Neural crest cell (in vitro differentiated cells): ENCODE measurements around the gene CLDN2. TPM values are rescaled to one million over a fixed set of nuclear protein-coding genes. Genes with fewer than 3 reads are reported as not detected.
A peak's percentile ranks its signal among the peaks of the same experiment; 100 is the strongest.
"Not testable (repeated sequence)": the region's sequence is repeated elsewhere in the genome, so short reads cannot be mapped to it uniquely, and the experiment has no call there.

Experiments
- DNase-seq: peaks from one replicate; pipeline ENCODE4 v3.0.0; 2021; ENCODE audit warnings: low read depth, mixed read lengths, low spot score
- H3K27ac Mint-ChIP-seq: one replicate; pipeline ENCODE4 v1.8.0; 2021; ENCODE audit warnings: mild to moderate bottlenecking, mixed read lengths; ENCODE audit not compliant: unreplicated experiment
- H3K27me3 Mint-ChIP-seq: 2 replicates; pipeline ENCODE4 v1.8.0; 2021; ENCODE audit warnings: low read depth, mild to moderate bottlenecking, mixed read lengths
- H3K36me3 Mint-ChIP-seq: 2 replicates; pipeline ENCODE4 v1.8.0; 2021; ENCODE audit warnings: low read depth, mild to moderate bottlenecking, mixed read lengths
- H3K4me1 Mint-ChIP-seq: 2 replicates; pipeline ENCODE4 v1.8.0; 2021; ENCODE audit warnings: mixed read lengths
- H3K4me3 Mint-ChIP-seq: one replicate; pipeline ENCODE4 v1.8.0; 2021; ENCODE audit warnings: mild to moderate bottlenecking, mixed read lengths
- H3K9me3 Mint-ChIP-seq: 2 replicates; pipeline ENCODE4 v1.8.0; 2021; ENCODE audit warnings: mixed read lengths
- CTCF ChIP-seq: fragments of 200-600 bp; sonication (generic); conservative IDR thresholded peaks from 2 replicates; pipeline ENCODE4 v1.5.0; 2021; ENCODE audit warnings: antibody characterized with exemption, mild to moderate bottlenecking
- total RNA-seq: library from RNA; stranded (reverse); gene quantifications from 2 replicates; pipeline ENCODE4 v1.2.1, GENCODE V29; 2021

The CLDN2 gene
- total RNA-seq, 1 donor from 2014 or later: not detected

GRCh38 chrX:106955004-106955772, 35.0 kb downstream of the CLDN2 start:
- peaks cover 5% of the 10 kb centered on the region for H3K4me1 Mint-ChIP-seq
- no peak for DNase-seq
- no peak for TF ChIP-seq CTCF
- H3K36me3 Mint-ChIP-seq: peaks cover 6% of the 10 kb centered on the region
- H3K27me3 Mint-ChIP-seq: no peaks in the 10 kb centered on the region
- no peak overlapping the region for H3K4me3 Mint-ChIP-seq
- H3K27ac Mint-ChIP-seq: no peak overlapping the region
- no peaks in the 10 kb centered on the region for H3K9me3 Mint-ChIP-seq

DNA sequence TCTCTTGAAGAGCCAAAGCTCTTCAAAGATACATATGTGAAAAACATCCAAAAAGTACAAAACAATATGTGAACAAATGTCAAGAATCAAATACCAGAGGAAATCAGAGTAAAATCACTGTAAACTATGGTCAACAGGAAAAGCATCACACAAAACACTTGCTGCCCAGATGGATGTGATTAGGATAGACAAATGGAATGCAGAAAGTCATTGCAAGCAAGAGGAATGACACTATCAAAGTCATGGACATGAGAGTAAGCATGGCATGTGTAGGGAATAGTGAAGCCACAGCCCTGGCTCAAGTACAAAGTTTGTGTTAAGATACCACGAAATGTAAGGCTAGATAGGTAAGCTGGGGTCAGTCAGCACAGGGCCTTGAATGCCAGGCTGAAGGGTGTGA, 37.7 kb downstream of the CLDN2 start:
- Mint-ChIP-seq H3K9me3 (peaks cover 2% of the 10 kb centered on the region), H3K4me3 (no peak overlapping the region), H3K36me3 (peaks cover 11% of the 10 kb centered on the region), H3K27me3 (no peaks in the 10 kb centered on the region), H3K4me1 (peaks cover 3% of the 10 kb centered on the region), H3K27ac (no peak overlapping the region)
- no peak for DNase-seq
- TF ChIP-seq CTCF: no peak

DNA sequence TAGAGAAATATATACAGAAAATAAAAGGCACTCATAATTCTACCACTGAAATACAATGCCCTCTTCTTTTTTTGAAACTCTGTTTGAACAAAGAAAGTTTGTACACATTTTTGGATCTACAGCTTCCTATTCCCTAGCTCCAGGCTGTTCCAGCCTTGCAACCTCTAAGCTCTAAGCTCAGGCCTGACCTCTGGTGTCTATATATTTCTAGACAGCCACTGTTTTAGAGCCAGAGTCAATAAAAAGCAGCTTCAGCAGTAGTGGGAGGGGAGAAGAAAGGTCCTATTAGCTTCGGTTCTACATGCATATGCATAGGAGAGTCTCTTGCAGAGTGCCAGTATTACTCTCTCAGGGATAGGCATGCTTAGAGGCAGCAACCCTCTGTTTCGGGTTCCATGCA, 39.7 kb downstream of the CLDN2 start:
- no peaks in the 10 kb centered on the region for H3K27me3 Mint-ChIP-seq
- H3K4me1 Mint-ChIP-seq: peaks cover 3% of the 10 kb centered on the region
- H3K9me3 Mint-ChIP-seq: peaks cover 2% of the 10 kb centered on the region
- peaks cover 22% of the 10 kb centered on the region for H3K36me3 Mint-ChIP-seq
- no peak for DNase-seq
- TF ChIP-seq CTCF: peak; percentile 46
- H3K4me3 Mint-ChIP-seq: no peak overlapping the region
- no peak overlapping the region for H3K27ac Mint-ChIP-seq

GRCh38 chrX:106963111-106963510, 42.9 kb downstream of the CLDN2 start:
- Mint-ChIP-seq H3K27ac (no peak overlapping the region), H3K4me1 (peaks cover 3% of the 10 kb centered on the region), H3K36me3 (peaks cover 30% of the 10 kb centered on the region), H3K27me3 (no peaks in the 10 kb centered on the region), H3K4me3 (no peak overlapping the region), H3K9me3 (peaks cover 6% of the 10 kb centered on the region)
- DNase-seq: no peak
- TF ChIP-seq CTCF: no peak

- Mint-ChIP-seq H3K36me3 (peaks cover 41% of the 10 kb centered on the region), H3K27ac (no peak overlapping the region), H3K27me3 (no peaks in the 10 kb centered on the region), H3K4me3 (no peak overlapping the region), H3K9me3 (peaks cover 16% of the 10 kb centered on the region), H3K4me1 (peaks cover 3% of the 10 kb centered on the region)
- DNase-seq: no peak
- TF ChIP-seq CTCF: no peak
These were observed 44.1 kb downstream of the CLDN2 start for GRCh38 chrX:106964290-106964689.

- not testable (repeated sequence) for H3K27me3 Mint-ChIP-seq, H3K27ac Mint-ChIP-seq, DNase-seq, H3K4me1 Mint-ChIP-seq, H3K4me3 Mint-ChIP-seq
- H3K36me3 Mint-ChIP-seq: peaks cover 53% of the 10 kb centered on the region
- peaks cover 25% of the 10 kb centered on the region for H3K9me3 Mint-ChIP-seq
These were observed 46.3 kb downstream of the CLDN2 start for GRCh38 chrX:106966547-106966946.
